Fibroblast of lung (primary cell): ENCODE results near the gene DPYSL3. TPM values are rescaled to one million over a fixed set of nuclear protein-coding genes. Genes with fewer than 3 reads are reported as not detected.

ENCODE experiments used
- DNase-seq, 2 donors: peaks; one replicate each; pipeline versions ENCODE4 v3.0.0 to v3.0.0-alpha.2; 2010; ENCODE audit warnings: low read depth in 2 of 2
- H2AFZ ChIP-seq: 2 replicates; pipeline ENCODE4 v1.5.1; 2012; ENCODE audit warnings: low read length, control low read depth, inconsistent platforms
- H3K27ac ChIP-seq: 2 replicates; pipeline ENCODE4 v1.5.1; 2011; ENCODE audit warnings: low read length, control low read depth; ENCODE audit not compliant: insufficient read depth
- H3K27me3 ChIP-seq: 2 replicates; pipeline ENCODE4 v1.5.1; 2011; ENCODE audit warnings: mild to moderate bottlenecking, low read length; ENCODE audit not compliant: control insufficient read depth, insufficient read depth
- H3K36me3 ChIP-seq: 2 replicates; pipeline ENCODE4 v1.5.1; 2011; ENCODE audit warnings: low read length; ENCODE audit not compliant: control insufficient read depth, insufficient read depth
- H3K4me1 ChIP-seq: 2 replicates; pipeline ENCODE4 v1.5.1; 2011; ENCODE audit warnings: low read length; ENCODE audit not compliant: control insufficient read depth, insufficient read depth; ENCODE audit errors: extremely low read depth
- H3K4me2 ChIP-seq: 2 replicates; pipeline ENCODE4 v1.5.1; 2011; ENCODE audit warnings: low read length, control low read depth; ENCODE audit not compliant: insufficient read depth; ENCODE audit errors: extremely low read depth
- H3K4me3 ChIP-seq, 4 experiments: fragments of 200-600 bp in 1 of 4; sonication (generic) in 1 of 4; replicated peaks in 1 of 4; 2 replicates each; pipeline ENCODE4 v1.5.1; 2011 to 2016; ENCODE audit warnings: low read length in 4 of 4, low read depth in 3 of 4, mild to moderate bottlenecking in 3 of 4, control low read depth in 2 of 4, inconsistent platforms in 1 of 4, mixed read lengths in 1 of 4; ENCODE audit not compliant: insufficient read depth in 1 of 4; ENCODE audit errors: control extremely low read depth in 1 of 4
- H3K79me2 ChIP-seq: 2 replicates; pipeline ENCODE4 v1.5.1; 2012; ENCODE audit warnings: mild to moderate bottlenecking, low read length, inconsistent platforms; ENCODE audit not compliant: control insufficient read depth, insufficient read depth
- H3K9ac ChIP-seq: 2 replicates; pipeline ENCODE4 v1.5.1; 2011; ENCODE audit warnings: mild to moderate bottlenecking, low read length, control low read depth; ENCODE audit not compliant: insufficient read depth
- H3K9me3 ChIP-seq: 2 replicates; pipeline ENCODE4 v1.5.1; 2012; ENCODE audit warnings: low read depth, low read length; ENCODE audit not compliant: control insufficient read depth, insufficient read depth
- H4K20me1 ChIP-seq: 2 replicates; pipeline ENCODE4 v1.5.1; 2011; ENCODE audit warnings: low read length; ENCODE audit not compliant: control insufficient read depth, insufficient read depth; ENCODE audit errors: extremely low read depth
- EZH2 ChIP-seq: IDR thresholded peaks from 2 replicates; pipeline ENCODE4 v1.5.1; 2012; ENCODE audit warnings: low read length, control low read depth, mild to moderate bottlenecking; ENCODE audit errors: missing control alignments
- polyA plus RNA-seq, 2 donors: library from polyadenylated mRNA; depleted of rRNA in 1 of 2; stranded (reverse) in 1 of 2; unstranded in 1 of 2; fragments of >200 nt; gene quantifications; 2 replicates each; pipeline ENCODE4 v1.2.1, GENCODE V29; 2011 to 2012; ENCODE audit warnings: missing spikeins in 1 of 2
- total RNA-seq: library from RNA; depleted of rRNA; stranded (reverse); fragments of >200 nt; gene quantifications from 2 replicates; pipeline ENCODE4 v1.2.1, GENCODE V29; 2014
- TF ChIP-seq, protein P1 (sequence below), 2 donors: IDR thresholded peaks in 1 of 2; conservative IDR thresholded peaks in 1 of 2; 1 replicate in 1 of 2; 2 replicates in 1 of 2; pipeline ENCODE4 v1.5.1; 2011 to 2012; ENCODE audit warnings: low read length in 2 of 2, control low read depth in 1 of 2, inconsistent platforms in 1 of 2, low read depth in 1 of 2, mild to moderate bottlenecking in 1 of 2

DPYSL3 gene
- total and polyA plus RNA-seq, 2 donors (not counting 1 experiment from before 2014, with no cell fraction given): 52.4 to 206 TPM

DNA sequence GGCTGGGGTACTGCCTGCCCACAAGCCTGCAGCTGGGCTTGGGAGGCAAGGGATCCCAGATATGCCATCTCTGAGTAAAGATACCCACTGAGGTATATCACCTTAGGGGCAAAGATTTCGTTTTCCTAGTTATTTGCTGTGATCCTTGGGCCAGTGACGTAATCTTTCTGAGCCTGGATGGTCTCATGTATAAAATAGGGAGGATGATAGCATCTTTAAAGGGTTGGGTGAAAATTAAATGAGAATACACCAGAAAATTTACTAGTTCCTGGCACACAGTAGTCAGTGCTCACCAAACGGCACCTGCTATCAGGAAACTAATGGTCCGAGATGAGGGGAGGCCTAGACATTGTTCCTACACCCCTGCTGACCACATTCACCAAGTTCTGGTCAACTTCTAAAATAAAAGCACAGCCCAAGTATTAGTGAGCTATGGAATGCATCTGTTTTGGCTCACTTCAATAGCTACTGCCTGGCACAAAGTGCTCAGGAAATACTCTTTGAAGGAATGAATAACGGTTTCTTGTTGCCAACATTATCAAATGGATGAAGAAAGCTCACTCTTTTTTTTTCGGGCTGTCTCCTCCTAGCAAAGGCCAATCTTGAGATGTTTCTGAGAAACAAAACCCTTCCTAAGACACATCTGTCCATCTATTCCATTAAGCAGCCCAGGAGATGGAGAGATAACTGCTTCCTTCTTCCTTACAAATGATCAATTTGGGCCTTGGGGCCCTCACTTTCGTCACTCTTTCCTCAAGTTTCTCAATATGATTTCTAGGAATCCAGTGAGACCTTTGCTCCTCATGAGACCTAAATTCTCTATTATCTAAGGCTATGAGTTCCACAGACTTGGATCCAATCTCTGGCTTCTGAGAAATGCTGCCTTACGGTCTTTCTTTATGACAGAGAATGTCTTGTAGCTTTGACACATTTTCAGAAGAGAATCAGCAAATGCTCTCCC, 98.2 kb downstream of the DPYSL3 start:
- Histone ChIP-seq H3K4me1 (peaks cover 3% of the 10 kb centered on the region), H3K9ac (no peak overlapping the region), H3K27ac (no peak overlapping the region), H2AFZ (no peak overlapping the region), H3K36me3 (peaks cover 5% of the 10 kb centered on the region), H3K4me3 (no peak overlapping the region), H3K79me2 (no peaks in the 10 kb centered on the region), H3K4me2 (no peak overlapping the region), H4K20me1 (no peaks in the 10 kb centered on the region), H3K27me3 (no peaks in the 10 kb centered on the region), H3K9me3 (no peaks in the 10 kb centered on the region)
- DNase-seq: peak in 1 of 2 donors; percentile 68
- no peak for TF ChIP-seq EZH2
- TF ChIP-seq, protein P1, sequence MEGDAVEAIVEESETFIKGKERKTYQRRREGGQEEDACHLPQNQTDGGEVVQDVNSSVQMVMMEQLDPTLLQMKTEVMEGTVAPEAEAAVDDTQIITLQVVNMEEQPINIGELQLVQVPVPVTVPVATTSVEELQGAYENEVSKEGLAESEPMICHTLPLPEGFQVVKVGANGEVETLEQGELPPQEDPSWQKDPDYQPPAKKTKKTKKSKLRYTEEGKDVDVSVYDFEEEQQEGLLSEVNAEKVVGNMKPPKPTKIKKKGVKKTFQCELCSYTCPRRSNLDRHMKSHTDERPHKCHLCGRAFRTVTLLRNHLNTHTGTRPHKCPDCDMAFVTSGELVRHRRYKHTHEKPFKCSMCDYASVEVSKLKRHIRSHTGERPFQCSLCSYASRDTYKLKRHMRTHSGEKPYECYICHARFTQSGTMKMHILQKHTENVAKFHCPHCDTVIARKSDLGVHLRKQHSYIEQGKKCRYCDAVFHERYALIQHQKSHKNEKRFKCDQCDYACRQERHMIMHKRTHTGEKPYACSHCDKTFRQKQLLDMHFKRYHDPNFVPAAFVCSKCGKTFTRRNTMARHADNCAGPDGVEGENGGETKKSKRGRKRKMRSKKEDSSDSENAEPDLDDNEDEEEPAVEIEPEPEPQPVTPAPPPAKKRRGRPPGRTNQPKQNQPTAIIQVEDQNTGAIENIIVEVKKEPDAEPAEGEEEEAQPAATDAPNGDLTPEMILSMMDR (conservative IDR thresholded peaks at IDR 0.05 in 1 of 2, IDR thresholded peaks at IDR 0.05 in 1 of 2; ENCODE audit: low read depth in 1 of 2, low read length in 2 of 2): no peak

DNA sequence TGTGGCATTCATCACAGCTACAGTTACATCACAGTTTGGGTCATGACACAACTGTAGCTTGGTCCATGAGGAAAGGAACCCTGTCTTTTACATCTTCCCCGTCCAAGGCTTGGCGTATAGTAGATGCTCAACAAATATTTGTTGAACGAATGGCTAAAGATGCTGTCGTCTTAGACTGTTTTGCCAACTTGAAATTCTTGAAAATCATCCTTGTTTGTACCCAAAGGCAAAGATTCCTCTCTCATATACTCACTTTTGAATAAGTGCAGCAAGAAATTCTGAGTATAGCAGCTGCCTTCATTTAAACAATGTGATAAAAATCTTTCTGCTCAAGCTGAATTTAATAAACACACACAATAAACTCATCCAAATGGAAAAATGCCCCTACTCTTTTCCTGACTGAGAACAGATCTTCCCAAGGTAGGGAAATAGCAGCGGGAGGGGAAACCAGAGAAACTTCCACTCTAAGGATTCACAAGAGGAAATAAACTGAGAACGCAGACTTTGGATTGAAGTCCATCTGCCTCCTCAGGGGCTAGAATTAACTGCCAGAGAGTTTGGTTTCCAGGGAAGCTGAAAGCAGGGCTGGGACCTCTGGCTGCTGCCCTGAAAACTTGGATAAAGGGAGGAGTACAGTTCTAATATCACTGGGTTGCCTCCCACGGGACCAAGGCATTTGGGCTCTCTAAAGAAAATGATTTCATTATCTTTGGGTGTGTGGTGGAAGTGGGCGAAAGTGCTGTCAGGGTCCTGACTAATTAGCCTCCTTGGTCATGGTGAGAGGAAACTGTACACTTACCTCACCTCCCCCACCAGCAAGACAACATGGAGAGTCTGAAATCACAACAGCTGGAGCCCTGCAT, 99.1 kb downstream of the DPYSL3 start:
- peak in 1 of 2 donors; percentile 72 for DNase-seq
- H3K36me3 ChIP-seq: peaks cover 5% of the 10 kb centered on the region

More for the DNA sequence above, 99.1 kb downstream of the DPYSL3 start:
- TF ChIP-seq, protein P1 (conservative IDR thresholded peaks at IDR 0.05 in 1 of 2, IDR thresholded peaks at IDR 0.05 in 1 of 2; ENCODE audit: low read depth in 1 of 2, low read length in 2 of 2): no peak
- TF ChIP-seq EZH2: no peak
- peaks cover 5% of the 10 kb centered on the region for H3K4me1 ChIP-seq
- H3K4me2 ChIP-seq: no peak overlapping the region
- no peaks in the 10 kb centered on the region for H4K20me1 ChIP-seq
- H2AFZ ChIP-seq: no peak overlapping the region
- no peaks in the 10 kb centered on the region for H3K79me2 ChIP-seq
- no peak overlapping the region for H3K9ac ChIP-seq
- H3K27me3 ChIP-seq: no peaks in the 10 kb centered on the region
- no peak overlapping the region for H3K4me3 ChIP-seq
- no peak overlapping the region for H3K27ac ChIP-seq
- no peaks in the 10 kb centered on the region for H3K9me3 ChIP-seq
